Measurements from ENCODE around the gene STAT4.

DNA sequence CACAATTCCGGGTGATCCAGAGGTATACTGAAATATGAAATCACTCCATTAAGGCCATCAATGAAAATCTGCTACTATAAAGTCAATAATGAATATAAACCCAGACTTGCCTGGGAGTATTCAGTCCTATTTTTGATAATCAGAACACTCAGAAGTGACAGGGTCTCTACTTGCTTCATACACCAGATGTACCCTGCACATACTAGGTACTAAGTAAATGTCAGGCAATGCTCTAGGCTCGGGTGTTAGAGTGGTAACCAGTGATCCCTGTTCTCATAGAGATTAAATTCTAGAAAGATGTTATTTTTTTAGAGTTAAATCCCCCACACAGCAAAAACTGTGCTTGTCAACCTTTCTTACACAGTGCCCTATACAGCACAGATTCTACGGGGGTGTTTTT is 149.2 kb downstream of the STAT4 start:
- TF ChIP-seq, protein P1, sequence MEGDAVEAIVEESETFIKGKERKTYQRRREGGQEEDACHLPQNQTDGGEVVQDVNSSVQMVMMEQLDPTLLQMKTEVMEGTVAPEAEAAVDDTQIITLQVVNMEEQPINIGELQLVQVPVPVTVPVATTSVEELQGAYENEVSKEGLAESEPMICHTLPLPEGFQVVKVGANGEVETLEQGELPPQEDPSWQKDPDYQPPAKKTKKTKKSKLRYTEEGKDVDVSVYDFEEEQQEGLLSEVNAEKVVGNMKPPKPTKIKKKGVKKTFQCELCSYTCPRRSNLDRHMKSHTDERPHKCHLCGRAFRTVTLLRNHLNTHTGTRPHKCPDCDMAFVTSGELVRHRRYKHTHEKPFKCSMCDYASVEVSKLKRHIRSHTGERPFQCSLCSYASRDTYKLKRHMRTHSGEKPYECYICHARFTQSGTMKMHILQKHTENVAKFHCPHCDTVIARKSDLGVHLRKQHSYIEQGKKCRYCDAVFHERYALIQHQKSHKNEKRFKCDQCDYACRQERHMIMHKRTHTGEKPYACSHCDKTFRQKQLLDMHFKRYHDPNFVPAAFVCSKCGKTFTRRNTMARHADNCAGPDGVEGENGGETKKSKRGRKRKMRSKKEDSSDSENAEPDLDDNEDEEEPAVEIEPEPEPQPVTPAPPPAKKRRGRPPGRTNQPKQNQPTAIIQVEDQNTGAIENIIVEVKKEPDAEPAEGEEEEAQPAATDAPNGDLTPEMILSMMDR (IDR thresholded peaks at IDR 0.05), result no peak
- no peak for TF ChIP-seq POLR2A (IDR thresholded peaks at IDR 0.05)

Data from thyroid gland (tissue), 4 donors.